Lung (tissue), 12 donors: ENCODE results near the gene ZNF532. TPM values are rescaled to one million over a fixed set of nuclear protein-coding genes. Genes with fewer than 3 reads are reported as not detected.

Experiments used
- ATAC-seq: fragments of 200-7000 bp; cut with Tn5 transposase; one replicate; pipeline ENCODE4 v1.9.1; 2020; ENCODE audit warnings: moderate number of reproducible peaks; ENCODE audit not compliant: insufficient read depth, low FRiP score
- DNase-seq, 3 donors: peaks; one replicate each; pipeline ENCODE4 v3.0.0-alpha.2; 2013 to 2017
- H3K27ac ChIP-seq, 2 donors: one replicate each; pipeline ENCODE4 v1.5.1; 2013; ENCODE audit warnings: mild to moderate bottlenecking in 2 of 2, moderate library complexity in 2 of 2, control low read depth in 1 of 2, inconsistent platforms in 1 of 2, low read depth in 1 of 2, low read length in 1 of 2
- H3K27me3 ChIP-seq, 3 donors: one replicate each; pipeline ENCODE4 v1.5.1; 2013; ENCODE audit warnings: low read length in 2 of 3; ENCODE audit not compliant: control insufficient read depth in 3 of 3, insufficient read depth in 3 of 3
- H3K36me3 ChIP-seq, 4 donors: one replicate each; pipeline ENCODE4 v1.5.1; 2013; ENCODE audit warnings: low read length in 4 of 4, mild to moderate bottlenecking in 1 of 4, moderate library complexity in 1 of 4; ENCODE audit not compliant: control insufficient read depth in 4 of 4, insufficient read depth in 4 of 4
- H3K4me1 ChIP-seq, 5 donors: one replicate each; pipeline ENCODE4 v1.5.1; 2013; ENCODE audit warnings: low read length in 5 of 5, mild to moderate bottlenecking in 2 of 5, moderate library complexity in 1 of 5; ENCODE audit not compliant: control insufficient read depth in 5 of 5, insufficient read depth in 5 of 5
- H3K4me3 ChIP-seq: one replicate; pipeline ENCODE4 v1.5.1; 2013; ENCODE audit warnings: mild to moderate bottlenecking, control low read depth, moderate library complexity
- H3K9ac ChIP-seq, 2 donors: one replicate each; pipeline ENCODE4 v1.5.1; 2013; ENCODE audit warnings: low read length in 2 of 2, control low read depth in 1 of 2; ENCODE audit not compliant: insufficient read depth in 1 of 2
- H3K9me3 ChIP-seq, 4 donors: one replicate each; pipeline ENCODE4 v1.5.1; 2013; ENCODE audit warnings: low read length in 3 of 4, mild to moderate bottlenecking in 1 of 4, moderate library complexity in 1 of 4; ENCODE audit not compliant: control insufficient read depth in 4 of 4, insufficient read depth in 3 of 4
- WGBS, 2 donors: extraction: QIAGEN DNeasy Blood & Tissue Kit; methylation state at CpG; one replicate each; pipeline ENCODE4 v1.1.7; 2013; 5-methylcytosine and 5-hydroxymethylcytosine counted together
- polyA plus RNA-seq, 2 donors: library from polyadenylated mRNA; stranded (reverse); fragments of 200-250 nt; gene quantifications; one replicate each; pipeline ENCODE4 v1.2.1, GENCODE V29; 2013
- total RNA-seq, 2 donors: library from RNA; depleted of rRNA in 1 of 2; stranded (reverse); fragments of >200 nt in 1 of 2; gene quantifications; one replicate each; pipeline ENCODE4 v1.2.1, GENCODE V29; 2014 to 2021
- TF ChIP-seq, protein P1 (sequence below): IDR thresholded peaks from 2 replicates; pipeline ENCODE4 v1.5.1; 2012; ENCODE audit warnings: mild to moderate bottlenecking; ENCODE audit errors: control extremely low read depth, extremely low read depth
- donor health status: control.
- donor health status: control.
- donor health status: Bipolar disorder and iron deficiency.
- donor health status: healthy.
- donor health status: DM: yes; HTN: yes; CAD: no.

The ZNF532 gene
- total and polyA plus RNA-seq, 4 donors, result 12.3 to 128 (median 38.6) TPM

GRCh38 chr18:58983260-58984155, 118.8 kb downstream of the ZNF532 start:
- no peaks in the 10 kb centered on the region for H3K9me3 ChIP-seq
- H3K9ac ChIP-seq, result no peak overlapping the region
- DNase-seq (no peak), ATAC-seq (no peak)
- 94 to 95% methylated on average over 17 of the region's 17 CpGs for WGBS, 2 donors
- no peaks in the 10 kb centered on the region for H3K27me3 ChIP-seq
- TF ChIP-seq, protein P1, sequence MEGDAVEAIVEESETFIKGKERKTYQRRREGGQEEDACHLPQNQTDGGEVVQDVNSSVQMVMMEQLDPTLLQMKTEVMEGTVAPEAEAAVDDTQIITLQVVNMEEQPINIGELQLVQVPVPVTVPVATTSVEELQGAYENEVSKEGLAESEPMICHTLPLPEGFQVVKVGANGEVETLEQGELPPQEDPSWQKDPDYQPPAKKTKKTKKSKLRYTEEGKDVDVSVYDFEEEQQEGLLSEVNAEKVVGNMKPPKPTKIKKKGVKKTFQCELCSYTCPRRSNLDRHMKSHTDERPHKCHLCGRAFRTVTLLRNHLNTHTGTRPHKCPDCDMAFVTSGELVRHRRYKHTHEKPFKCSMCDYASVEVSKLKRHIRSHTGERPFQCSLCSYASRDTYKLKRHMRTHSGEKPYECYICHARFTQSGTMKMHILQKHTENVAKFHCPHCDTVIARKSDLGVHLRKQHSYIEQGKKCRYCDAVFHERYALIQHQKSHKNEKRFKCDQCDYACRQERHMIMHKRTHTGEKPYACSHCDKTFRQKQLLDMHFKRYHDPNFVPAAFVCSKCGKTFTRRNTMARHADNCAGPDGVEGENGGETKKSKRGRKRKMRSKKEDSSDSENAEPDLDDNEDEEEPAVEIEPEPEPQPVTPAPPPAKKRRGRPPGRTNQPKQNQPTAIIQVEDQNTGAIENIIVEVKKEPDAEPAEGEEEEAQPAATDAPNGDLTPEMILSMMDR, result no peak
- H3K4me1 ChIP-seq, result no peaks in the 10 kb centered on the region
- H3K27ac ChIP-seq, result no peak overlapping the region
- no peak overlapping the region for H3K4me3 ChIP-seq
- peaks cover 17 to 39% (median 20%) of the 10 kb centered on the region in 4 donors for H3K36me3 ChIP-seq

DNA sequence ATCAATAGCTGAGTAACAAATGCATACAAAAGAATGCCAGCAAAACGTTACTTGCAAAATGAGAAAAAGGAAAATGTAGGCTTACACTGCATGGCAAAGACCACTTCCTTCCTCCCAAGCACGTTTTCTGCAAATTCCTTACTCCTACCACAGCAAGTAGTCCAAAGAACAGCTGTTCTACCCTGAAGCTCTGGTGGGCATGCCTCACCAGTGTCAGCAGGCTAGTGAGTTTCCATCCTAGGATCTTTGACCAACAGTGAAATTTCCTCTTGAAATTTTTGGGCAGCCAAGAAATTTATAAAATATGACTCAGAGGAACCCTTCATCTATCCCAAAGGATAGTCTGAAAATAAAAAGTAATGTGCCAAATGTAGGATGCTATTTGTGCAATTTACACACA, 123.9 kb downstream of the ZNF532 start:
- no peak for DNase-seq
- Histone ChIP-seq H3K4me3 (no peak overlapping the region), H3K36me3 (peaks cover 0 to under 1% (median 0%) of the 10 kb centered on the region in 4 donors), H3K9me3 (no peaks in the 10 kb centered on the region), H3K4me1 (peaks cover 0 to 6% (median 4%) of the 10 kb centered on the region in 5 donors), H3K9ac (no peak overlapping the region), H3K27ac (no peak overlapping the region), H3K27me3 (no peaks in the 10 kb centered on the region)
- no peak for ATAC-seq
- TF ChIP-seq, protein P1, result no peak
- 20 to 44% methylated on average over 2 of the region's 2 CpGs for WGBS, 2 donors

DNA sequence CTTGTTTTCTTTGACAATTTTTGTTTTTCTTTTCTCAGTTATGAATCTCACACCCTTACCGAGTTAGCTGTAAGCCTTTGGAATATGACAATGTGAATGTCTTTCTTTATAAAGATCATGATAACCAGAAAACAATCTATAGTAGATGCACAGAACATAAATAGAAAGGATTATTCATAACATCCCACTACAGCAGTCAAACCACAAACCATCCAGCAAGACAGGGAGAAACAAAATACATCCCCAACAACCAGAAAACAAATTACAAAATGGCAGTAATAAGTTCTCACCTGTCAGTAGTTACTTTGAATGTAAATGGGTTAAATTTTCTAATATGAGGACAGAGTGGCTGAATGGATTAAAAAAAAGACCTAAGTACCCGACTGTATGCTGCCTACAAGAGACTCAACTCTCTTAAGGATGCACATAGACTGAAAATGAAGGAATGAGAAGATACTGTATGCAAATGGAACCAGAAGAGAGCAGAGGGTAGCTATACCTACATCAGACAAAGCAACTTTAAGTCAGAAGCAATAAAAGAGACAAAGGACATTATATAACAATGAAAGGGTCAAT, 124.6 kb downstream of the ZNF532 start:
- Histone ChIP-seq H3K9ac (no peak overlapping the region), H3K27me3 (no peaks in the 10 kb centered on the region), H3K36me3 (no peaks in the 10 kb centered on the region), H3K9me3 (no peaks in the 10 kb centered on the region), H3K4me1 (peaks cover 0 to 8% (median 4%) of the 10 kb centered on the region in 5 donors), H3K4me3 (no peak overlapping the region), H3K27ac (no peak overlapping the region)
- DNase-seq, result no peak
- ATAC-seq, result no peak
- 95 to 96% methylated on average over 2 of the region's 2 CpGs for WGBS, 2 donors
- TF ChIP-seq, protein P1, result no peak
